H9 (cell line): ENCODE measurements around the gene MYO18B. TPM values are rescaled to one million over a fixed set of nuclear protein-coding genes. Genes with fewer than 3 reads are reported as not detected.

Experiments
- DNase-seq: peaks from one replicate; pipeline ENCODE4 v3.0.0-alpha.2; 2017
- H2AFZ ChIP-seq: one replicate; pipeline ENCODE4 v1.6.1; 2013; ENCODE audit warnings: mild to moderate bottlenecking, low read length, control low read depth, moderate library complexity
- H2AK5ac ChIP-seq: 2 replicates; pipeline ENCODE4 v1.6.1; 2013; ENCODE audit warnings: low read length, control low read depth, mixed read lengths; ENCODE audit not compliant: insufficient read length
- H2BK120ac ChIP-seq: one replicate; pipeline ENCODE4 v1.6.1; 2013; ENCODE audit warnings: low read depth, mild to moderate bottlenecking, low read length, control low read depth, inconsistent platforms; ENCODE audit not compliant: poor library complexity, severe bottlenecking
- H2BK12ac ChIP-seq: 2 replicates; pipeline ENCODE4 v1.6.1; 2013; ENCODE audit warnings: low read length, control low read depth, mixed read lengths, low read depth; ENCODE audit not compliant: insufficient read length
- H2BK15ac ChIP-seq: 2 replicates; pipeline ENCODE4 v1.6.1; 2013; ENCODE audit warnings: low read depth, low read length, control low read depth
- H2BK20ac ChIP-seq: one replicate; pipeline ENCODE4 v1.6.1; 2013; ENCODE audit warnings: low read depth, mild to moderate bottlenecking, low read length, control low read depth, inconsistent platforms; ENCODE audit not compliant: poor library complexity, severe bottlenecking
- H2BK5ac ChIP-seq: 2 replicates; pipeline ENCODE4 v1.6.1; 2013; ENCODE audit warnings: low read length, control low read depth, mixed read lengths; ENCODE audit not compliant: insufficient read length
- H3K14ac ChIP-seq: 2 replicates; pipeline ENCODE4 v1.6.1; 2013; ENCODE audit warnings: low read length, control low read depth; ENCODE audit not compliant: insufficient read depth
- H3K18ac ChIP-seq: 2 replicates; pipeline ENCODE4 v1.6.1; 2013; ENCODE audit warnings: low read depth, mild to moderate bottlenecking, mixed read lengths, low read length, control low read depth; ENCODE audit not compliant: insufficient read length
- H3K23ac ChIP-seq: 2 replicates; pipeline ENCODE4 v1.6.1; 2013; ENCODE audit warnings: low read length, control low read depth, mixed read lengths, low read depth; ENCODE audit not compliant: insufficient read length
- H3K23me2 ChIP-seq: 2 replicates; pipeline ENCODE4 v1.6.1; 2013; ENCODE audit warnings: low read depth, mild to moderate bottlenecking, mixed read lengths, low read length, control low read depth; ENCODE audit not compliant: insufficient read length, poor library complexity, severe bottlenecking
- H3K27ac ChIP-seq: 2 replicates; pipeline ENCODE4 v1.5.1; 2013; ENCODE audit warnings: low read length, control low read depth, mixed read lengths, low read depth; ENCODE audit not compliant: insufficient read length
- H3K27me3 ChIP-seq: 2 replicates; pipeline ENCODE4 v1.6.1; 2013; ENCODE audit warnings: low read length, control low read depth, inconsistent platforms; ENCODE audit not compliant: insufficient read depth
- H3K4ac ChIP-seq: 2 replicates; pipeline ENCODE4 v1.6.1; 2013; ENCODE audit warnings: low read depth, mild to moderate bottlenecking, control low read depth, inconsistent platforms, low read length, moderate library complexity
- H3K4me1 ChIP-seq: 2 replicates; pipeline ENCODE4 v1.6.1; 2013; ENCODE audit warnings: low read length, control low read depth, inconsistent platforms; ENCODE audit not compliant: insufficient read depth
- H3K4me2 ChIP-seq: 2 replicates; pipeline ENCODE4 v1.6.1; 2013; ENCODE audit warnings: low read length, control low read depth, mixed read lengths; ENCODE audit not compliant: insufficient read length, insufficient read depth
- H3K56ac ChIP-seq: 2 replicates; pipeline ENCODE4 v1.6.1; 2013; ENCODE audit warnings: low read depth, mild to moderate bottlenecking, mixed read lengths, low read length, control low read depth; ENCODE audit not compliant: insufficient read length
- H3K79me1 ChIP-seq: 2 replicates; pipeline ENCODE4 v1.6.1; 2013; ENCODE audit warnings: low read depth, mild to moderate bottlenecking, moderate library complexity, low read length, control low read depth, inconsistent platforms; ENCODE audit not compliant: insufficient read depth, poor library complexity, severe bottlenecking
- H3K79me2 ChIP-seq: 2 replicates; pipeline ENCODE4 v1.6.1; 2013; ENCODE audit warnings: low read length, control low read depth, inconsistent platforms; ENCODE audit not compliant: insufficient read depth
- H3K9ac ChIP-seq: 2 replicates; pipeline ENCODE4 v1.6.1; 2013; ENCODE audit warnings: low read length, control low read depth, mixed read lengths; ENCODE audit not compliant: insufficient read length; ENCODE audit errors: extremely low read depth
- H3K9me3 ChIP-seq: one replicate; pipeline ENCODE4 v1.6.1; 2013; ENCODE audit warnings: low read depth, low read length, inconsistent platforms; ENCODE audit not compliant: control insufficient read depth
- H3T11ph ChIP-seq: one replicate; pipeline ENCODE4 v1.6.1; 2013; ENCODE audit warnings: mild to moderate bottlenecking, low read length, control low read depth, inconsistent platforms
- H4K20me1 ChIP-seq: one replicate; pipeline ENCODE4 v1.6.1; 2013; ENCODE audit not compliant: control insufficient read depth, insufficient read length, insufficient read depth
- H4K5ac ChIP-seq: 2 replicates; pipeline ENCODE4 v1.6.1; 2013; ENCODE audit warnings: low read depth, mild to moderate bottlenecking, mixed read lengths, low read length, control low read depth; ENCODE audit not compliant: insufficient read length
- H4K8ac ChIP-seq: replicated peaks from 2 replicates; pipeline ENCODE4 v1.6.1; 2013; ENCODE audit warnings: low read length, control low read depth, mixed read lengths, low read depth; ENCODE audit not compliant: insufficient read length
- H4K91ac ChIP-seq: 2 replicates; pipeline ENCODE4 v1.6.1; 2013; ENCODE audit warnings: low read depth, mild to moderate bottlenecking, moderate library complexity, mixed read lengths, low read length, control low read depth; ENCODE audit not compliant: insufficient read length
- H3K27ac Mint-ChIP-seq, 3 experiments: 2 replicates in 2 of 3; 3 replicates in 1 of 3; pipeline ENCODE4 v1.8.0; 2020 to 2021; ENCODE audit warnings: mixed read lengths in 3 of 3, mild to moderate bottlenecking in 1 of 3, moderate library complexity in 1 of 3
- H3K27me3 Mint-ChIP-seq: 2 replicates; pipeline ENCODE4 v1.8.0; 2021; ENCODE audit warnings: low read depth, mild to moderate bottlenecking, moderate library complexity, mixed read lengths
- H3K36me3 Mint-ChIP-seq, 3 experiments: 2 replicates in 2 of 3; 3 replicates in 1 of 3; pipeline ENCODE4 v1.8.0; 2020 to 2021; ENCODE audit warnings: low read depth in 3 of 3, mixed read lengths in 3 of 3; ENCODE audit not compliant: insufficient read depth in 1 of 3
- H3K4me1 Mint-ChIP-seq, 2 experiments: 2 replicates each; pipeline ENCODE4 v1.8.0; 2020; ENCODE audit warnings: mixed read lengths in 2 of 2
- H3K4me3 Mint-ChIP-seq, 2 experiments: 2 replicates in 1 of 2; 3 replicates in 1 of 2; pipeline ENCODE4 v1.8.0; 2020 to 2021; ENCODE audit warnings: mild to moderate bottlenecking in 2 of 2, mixed read lengths in 2 of 2, moderate library complexity in 1 of 2
- H3K9me3 Mint-ChIP-seq, 2 experiments: 2 replicates in 1 of 2; 3 replicates in 1 of 2; pipeline ENCODE4 v1.8.0; 2020; ENCODE audit warnings: mild to moderate bottlenecking in 2 of 2, mixed read lengths in 2 of 2, moderate library complexity in 1 of 2
- WGBS: extraction: QIAGEN DNeasy Blood & Tissue Kit; methylation state at CpG from one replicate; pipeline ENCODE4 v1.1.7; 2013; ENCODE audit warnings: missing lambda C conversion rate, low lambda C conversion rate, mixed read lengths; ENCODE audit not compliant: insufficient read length; ENCODE audit errors: extremely low coverage; 5-methylcytosine and 5-hydroxymethylcytosine counted together
- total RNA-seq: library from RNA; stranded (reverse); gene quantifications from 2 replicates; pipeline ENCODE4 v1.2.1, GENCODE V29; 2021
- TF ChIP-seq, protein P1 (sequence below): fragments of 200-600 bp; sonication (generic); conservative IDR thresholded peaks from 3 replicates; pipeline ENCODE4 v1.8.0; 2021; ENCODE audit warnings: antibody characterized with exemption, mild to moderate bottlenecking

Gene MYO18B
- total RNA-seq, 1 experiment from 2014 or later = 0.46 TPM

GRCh38 chr22:25748140-25748539 is 6.2 kb downstream of the MYO18B start:
- Mint-ChIP-seq H3K9me3 (no peaks in the 10 kb centered on the region), H3K27me3 (peaks cover 25% of the 10 kb centered on the region), H3K36me3 (no peaks in the 10 kb centered on the region), H3K27ac (no peak overlapping the region), H3K4me3 (no peak overlapping the region), H3K4me1 (no peaks in the 10 kb centered on the region)
- Histone ChIP-seq H4K5ac (no peak overlapping the region), H2BK15ac (no peak overlapping the region), H4K91ac (no peak overlapping the region), H3K14ac (no peak overlapping the region), H2BK20ac (no peak overlapping the region), H3K9me3 (no peaks in the 10 kb centered on the region), H2AFZ (no peak overlapping the region), H3K9ac (no peak overlapping the region), H3K79me2 (no peaks in the 10 kb centered on the region), H3K27me3 (no peaks in the 10 kb centered on the region), H2BK5ac (no peak overlapping the region), H2AK5ac (no peak overlapping the region), H3T11ph (no peak overlapping the region), H3K4me2 (no peak overlapping the region), H4K8ac (no peak overlapping the region), H3K4ac (no peak overlapping the region), H4K20me1 (no peaks in the 10 kb centered on the region), H3K23me2 (no peaks in the 10 kb centered on the region), H3K79me1 (no peaks in the 10 kb centered on the region), H2BK12ac (no peak overlapping the region), H3K4me1 (no peaks in the 10 kb centered on the region), H2BK120ac (no peak overlapping the region), H3K18ac (no peak overlapping the region), H3K27ac (no peak overlapping the region), H3K56ac (no peak overlapping the region), H3K23ac (no peak overlapping the region)
- no CpG with 5 or more reads among the region's 5 CpGs for WGBS
- TF ChIP-seq, protein P1, sequence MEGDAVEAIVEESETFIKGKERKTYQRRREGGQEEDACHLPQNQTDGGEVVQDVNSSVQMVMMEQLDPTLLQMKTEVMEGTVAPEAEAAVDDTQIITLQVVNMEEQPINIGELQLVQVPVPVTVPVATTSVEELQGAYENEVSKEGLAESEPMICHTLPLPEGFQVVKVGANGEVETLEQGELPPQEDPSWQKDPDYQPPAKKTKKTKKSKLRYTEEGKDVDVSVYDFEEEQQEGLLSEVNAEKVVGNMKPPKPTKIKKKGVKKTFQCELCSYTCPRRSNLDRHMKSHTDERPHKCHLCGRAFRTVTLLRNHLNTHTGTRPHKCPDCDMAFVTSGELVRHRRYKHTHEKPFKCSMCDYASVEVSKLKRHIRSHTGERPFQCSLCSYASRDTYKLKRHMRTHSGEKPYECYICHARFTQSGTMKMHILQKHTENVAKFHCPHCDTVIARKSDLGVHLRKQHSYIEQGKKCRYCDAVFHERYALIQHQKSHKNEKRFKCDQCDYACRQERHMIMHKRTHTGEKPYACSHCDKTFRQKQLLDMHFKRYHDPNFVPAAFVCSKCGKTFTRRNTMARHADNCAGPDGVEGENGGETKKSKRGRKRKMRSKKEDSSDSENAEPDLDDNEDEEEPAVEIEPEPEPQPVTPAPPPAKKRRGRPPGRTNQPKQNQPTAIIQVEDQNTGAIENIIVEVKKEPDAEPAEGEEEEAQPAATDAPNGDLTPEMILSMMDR = no peak
- DNase-seq = no peak
